HG03095 (cell line): ENCODE measurements around the gene NPY1R.

Experiments
- ATAC-seq: cut with Tn5 transposase; IDR thresholded peaks from one replicate; pipeline ENCODE4 v1.9.1; 2021; ENCODE audit warnings: moderate library complexity; ENCODE audit not compliant: unreplicated experiment

Gene NPY1R

GRCh38 chr4:163280703-163281519 lies 51.5 kb downstream of the NPY1R start:
- ATAC-seq: no peak

DNA sequence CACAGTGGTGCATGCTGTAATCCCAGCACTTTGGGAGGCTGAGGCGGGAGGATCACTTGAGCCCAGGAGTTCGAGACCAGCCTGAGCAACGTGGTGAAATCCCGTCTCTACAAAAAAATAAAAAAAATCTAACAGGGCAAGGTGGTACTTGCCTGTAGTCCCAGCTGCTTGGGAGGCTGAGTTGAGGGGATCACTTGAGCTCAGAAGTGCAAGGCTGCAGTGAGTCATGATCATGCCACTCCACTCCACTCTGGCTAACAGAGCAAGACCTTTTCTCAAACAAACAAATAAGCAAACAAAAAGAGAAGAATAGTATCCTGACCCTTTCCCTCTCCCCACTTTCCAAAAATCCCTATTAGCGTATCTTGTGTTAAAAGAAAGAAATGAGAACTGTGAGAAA lies 52.7 kb downstream of the NPY1R start:
- no peak for ATAC-seq

DNA sequence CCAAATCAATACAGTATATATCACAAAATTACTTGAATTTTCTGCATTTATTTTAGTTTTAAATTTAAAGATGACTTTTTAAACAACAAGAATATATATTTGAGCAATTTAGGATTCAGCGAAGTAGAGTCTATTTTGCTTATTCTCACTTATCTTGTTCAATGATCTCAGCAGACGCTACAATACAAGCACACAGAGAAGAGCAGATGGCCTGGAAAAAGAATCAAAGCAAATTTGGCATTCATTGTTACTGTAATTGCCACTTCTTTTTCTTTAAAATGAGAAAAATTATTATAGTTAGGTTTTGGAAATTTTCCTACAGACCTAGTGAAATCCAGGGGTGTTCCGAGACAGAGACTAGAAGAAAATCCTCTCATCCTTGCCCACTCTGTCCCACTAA lies 57.5 kb downstream of the NPY1R start:
- ATAC-seq: no peak
